Measurements from ENCODE around the gene KIRREL1.

The KIRREL1 gene

DNA sequence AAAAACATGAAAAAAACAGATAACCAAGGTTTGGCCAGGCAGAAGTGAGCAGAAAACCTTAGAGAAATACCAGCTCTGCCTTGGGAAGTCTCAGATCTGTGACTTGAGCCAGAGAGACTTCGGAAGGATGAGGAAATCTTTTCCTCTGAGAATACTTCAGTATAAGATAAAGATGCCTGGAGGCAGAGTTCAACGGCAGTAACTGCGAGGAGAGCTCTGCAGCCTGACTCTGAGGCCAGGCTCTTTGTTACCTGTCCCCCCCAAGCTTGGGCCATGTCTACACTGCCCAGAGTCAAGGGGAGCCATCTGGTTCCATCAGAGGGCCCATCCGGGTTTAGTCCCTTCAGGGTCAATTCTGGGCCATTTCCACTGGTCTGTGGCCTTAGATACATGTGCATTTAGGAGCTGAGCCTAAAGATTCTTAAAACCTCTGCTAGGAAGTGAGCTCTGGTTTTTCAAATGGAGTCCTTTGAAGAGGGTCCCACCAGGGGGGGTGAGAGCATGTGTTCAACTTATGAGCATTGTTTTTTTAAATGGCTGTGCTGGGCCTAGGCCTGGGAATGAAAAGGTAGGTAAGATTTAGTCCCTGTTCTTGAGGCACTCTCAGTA lies 8.7 kb downstream of the KIRREL1 start:
- no peak for FAIRE-seq
- DNase-seq (ENCODE audit: insufficient read length, low spot score), result no peak
- no peak for TF ChIP-seq PAX5 (IDR thresholded peaks at IDR 0.05; ENCODE audit: insufficient read depth, low read length, severe bottlenecking)
- TF ChIP-seq POLR2AphosphoS5 (IDR thresholded peaks at IDR 0.05; ENCODE audit: low read depth, low read length), result no peak
- no peak for TF ChIP-seq POLR2A (IDR thresholded peaks at IDR 0.05; ENCODE audit: low read depth, low read length)
- no peak for TF ChIP-seq TAF1 (IDR thresholded peaks at IDR 0.05; ENCODE audit: low read depth, low read length)
- no peak for TF ChIP-seq SPI1 (IDR thresholded peaks at IDR 0.05; ENCODE audit: low read depth, low read length)
- no peak for TF ChIP-seq POU2F2 (IDR thresholded peaks at IDR 0.05; ENCODE audit: low read depth, low read length)

GRCh38 chr1:158002631-158003405 lies 9.4 kb downstream of the KIRREL1 start:
- no peak for TF ChIP-seq POU2F2 (IDR thresholded peaks at IDR 0.05; ENCODE audit: low read depth, low read length)
- no peak for TF ChIP-seq SPI1 (IDR thresholded peaks at IDR 0.05; ENCODE audit: low read depth, low read length)
- no peak for TF ChIP-seq TAF1 (IDR thresholded peaks at IDR 0.05; ENCODE audit: low read depth, low read length)
- no peak for TF ChIP-seq POLR2A (IDR thresholded peaks at IDR 0.05; ENCODE audit: low read depth, low read length)
- no peak for TF ChIP-seq POLR2AphosphoS5 (IDR thresholded peaks at IDR 0.05; ENCODE audit: low read depth, low read length)
- no peak for TF ChIP-seq PAX5 (IDR thresholded peaks at IDR 0.05; ENCODE audit: insufficient read depth, low read length, severe bottlenecking)
- DNase-seq (ENCODE audit: insufficient read length, low spot score), result no peak
- FAIRE-seq, result no peak

DNA sequence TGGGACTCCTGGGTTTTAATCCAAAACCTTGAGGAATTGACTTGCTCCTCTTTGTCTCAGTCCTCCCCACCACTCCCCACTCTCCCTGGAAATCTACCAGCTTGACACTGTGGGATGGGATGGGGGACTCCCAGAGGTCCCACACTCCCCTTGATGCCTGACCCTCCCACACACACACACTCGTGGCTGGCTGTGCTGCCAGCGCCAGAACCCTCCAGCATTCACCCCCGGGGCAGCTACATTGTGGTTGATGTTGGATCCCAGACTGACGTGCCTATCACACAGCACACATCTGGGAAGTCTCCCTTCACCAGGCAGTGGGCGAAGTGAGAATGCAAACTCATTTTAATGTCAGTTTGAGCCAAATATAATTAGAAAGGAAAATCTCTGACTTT lies 10.0 kb downstream of the KIRREL1 start:
- no peak for FAIRE-seq
- no peak for DNase-seq (ENCODE audit: insufficient read length, low spot score)

DNA sequence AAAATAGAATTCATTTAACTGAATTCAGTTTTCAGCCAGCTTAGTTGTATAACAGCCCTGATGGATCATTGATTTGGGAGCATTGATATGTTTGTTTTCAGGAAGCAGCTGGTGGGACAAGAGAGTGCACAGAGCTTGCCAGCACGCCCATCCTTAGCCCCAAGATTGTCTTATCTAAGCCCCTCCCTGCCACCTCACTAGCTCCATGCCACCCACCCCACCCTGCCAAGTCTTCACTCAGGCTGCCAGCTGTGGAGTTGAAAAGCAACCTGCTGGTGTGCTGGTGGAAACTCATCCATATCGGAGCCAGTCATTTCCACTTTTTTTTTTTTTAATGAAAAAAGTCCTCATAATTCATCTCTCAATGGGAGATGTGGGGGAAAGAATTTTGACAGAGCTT lies 11.8 kb downstream of the KIRREL1 start:
- DNase-seq (ENCODE audit: insufficient read length, low spot score), result no peak
- FAIRE-seq, result no peak

More for the DNA sequence above, 10.0 kb downstream of the KIRREL1 start:
- no peak for TF ChIP-seq PAX5 (IDR thresholded peaks at IDR 0.05; ENCODE audit: insufficient read depth, low read length, severe bottlenecking)
- no peak for TF ChIP-seq POU2F2 (IDR thresholded peaks at IDR 0.05; ENCODE audit: low read depth, low read length)
- no peak for TF ChIP-seq SPI1 (IDR thresholded peaks at IDR 0.05; ENCODE audit: low read depth, low read length)
- TF ChIP-seq TAF1 (IDR thresholded peaks at IDR 0.05; ENCODE audit: low read depth, low read length), result no peak
- no peak for TF ChIP-seq POLR2AphosphoS5 (IDR thresholded peaks at IDR 0.05; ENCODE audit: low read depth, low read length)
- no peak for TF ChIP-seq POLR2A (IDR thresholded peaks at IDR 0.05; ENCODE audit: low read depth, low read length)

GRCh38 chr1:158007180-158007579 lies 13.7 kb downstream of the KIRREL1 start:
- DNase-seq (ENCODE audit: insufficient read length, low spot score), result no peak
- no peak for FAIRE-seq
- no peak for TF ChIP-seq TAF1 (IDR thresholded peaks at IDR 0.05; ENCODE audit: low read depth, low read length)
- TF ChIP-seq POLR2AphosphoS5 (IDR thresholded peaks at IDR 0.05; ENCODE audit: low read depth, low read length), result no peak
- TF ChIP-seq SPI1 (IDR thresholded peaks at IDR 0.05; ENCODE audit: low read depth, low read length), result no peak
- no peak for TF ChIP-seq POLR2A (IDR thresholded peaks at IDR 0.05; ENCODE audit: low read depth, low read length)
- TF ChIP-seq PAX5 (IDR thresholded peaks at IDR 0.05; ENCODE audit: insufficient read depth, low read length, severe bottlenecking), result no peak
- TF ChIP-seq POU2F2 (IDR thresholded peaks at IDR 0.05; ENCODE audit: low read depth, low read length), result no peak

More for the DNA sequence above, 11.8 kb downstream of the KIRREL1 start:
- TF ChIP-seq POLR2A (IDR thresholded peaks at IDR 0.05; ENCODE audit: low read depth, low read length) (no peak), POU2F2 (IDR thresholded peaks at IDR 0.05; ENCODE audit: low read depth, low read length) (no peak), TAF1 (IDR thresholded peaks at IDR 0.05; ENCODE audit: low read depth, low read length) (no peak), PAX5 (IDR thresholded peaks at IDR 0.05; ENCODE audit: insufficient read depth, low read length, severe bottlenecking) (no peak), POLR2AphosphoS5 (IDR thresholded peaks at IDR 0.05; ENCODE audit: low read depth, low read length) (no peak), SPI1 (IDR thresholded peaks at IDR 0.05; ENCODE audit: low read depth, low read length) (no peak)

- DNase-seq (ENCODE audit: insufficient read length, low spot score) (no peak), FAIRE-seq (no peak)
- TF ChIP-seq PAX5 (IDR thresholded peaks at IDR 0.05; ENCODE audit: insufficient read depth, low read length, severe bottlenecking), result no peak
- TF ChIP-seq POLR2AphosphoS5 (IDR thresholded peaks at IDR 0.05; ENCODE audit: low read depth, low read length), result no peak
- TF ChIP-seq POLR2A (IDR thresholded peaks at IDR 0.05; ENCODE audit: low read depth, low read length), result no peak
- TF ChIP-seq SPI1 (IDR thresholded peaks at IDR 0.05; ENCODE audit: low read depth, low read length), result no peak
- TF ChIP-seq POU2F2 (IDR thresholded peaks at IDR 0.05; ENCODE audit: low read depth, low read length), result no peak
- TF ChIP-seq TAF1 (IDR thresholded peaks at IDR 0.05; ENCODE audit: low read depth, low read length), result no peak
These were observed 14.4 kb downstream of the KIRREL1 start for GRCh38 chr1:158007667-158008386.

DNA sequence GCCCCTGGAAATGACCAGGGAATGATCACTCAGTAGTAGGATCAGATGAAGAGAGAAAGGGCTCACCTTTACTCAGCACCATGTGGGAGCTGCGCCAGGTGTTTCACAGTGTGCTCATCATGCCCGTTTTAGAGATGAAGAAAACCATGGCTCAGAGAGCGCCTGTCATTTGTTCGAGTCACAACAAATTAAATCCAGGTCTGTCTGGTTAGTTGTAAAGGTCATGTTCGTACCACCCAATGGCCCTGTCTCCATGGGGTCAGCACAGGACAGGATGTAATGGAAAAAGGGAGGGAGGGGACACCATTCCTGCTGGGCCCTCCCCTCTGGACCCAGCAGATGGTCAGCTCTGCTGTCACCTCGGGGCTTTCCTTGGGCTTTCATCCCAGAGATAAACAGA lies 15.2 kb downstream of the KIRREL1 start:
- TF ChIP-seq PAX5 (IDR thresholded peaks at IDR 0.05; ENCODE audit: insufficient read depth, low read length, severe bottlenecking), result no peak
- TF ChIP-seq POLR2A (IDR thresholded peaks at IDR 0.05; ENCODE audit: low read depth, low read length), result no peak
- TF ChIP-seq POLR2AphosphoS5 (IDR thresholded peaks at IDR 0.05; ENCODE audit: low read depth, low read length), result no peak
- no peak for TF ChIP-seq POU2F2 (IDR thresholded peaks at IDR 0.05; ENCODE audit: low read depth, low read length)
- TF ChIP-seq TAF1 (IDR thresholded peaks at IDR 0.05; ENCODE audit: low read depth, low read length), result no peak
- no peak for TF ChIP-seq SPI1 (IDR thresholded peaks at IDR 0.05; ENCODE audit: low read depth, low read length)
- no peak for FAIRE-seq
- DNase-seq (ENCODE audit: insufficient read length, low spot score), result no peak

- no peak for TF ChIP-seq PAX5 (IDR thresholded peaks at IDR 0.05; ENCODE audit: insufficient read depth, low read length, severe bottlenecking)
- TF ChIP-seq POLR2AphosphoS5 (IDR thresholded peaks at IDR 0.05; ENCODE audit: low read depth, low read length), result no peak
- no peak for TF ChIP-seq SPI1 (IDR thresholded peaks at IDR 0.05; ENCODE audit: low read depth, low read length)
- no peak for TF ChIP-seq TAF1 (IDR thresholded peaks at IDR 0.05; ENCODE audit: low read depth, low read length)
- TF ChIP-seq POLR2A (IDR thresholded peaks at IDR 0.05; ENCODE audit: low read depth, low read length), result no peak
- TF ChIP-seq POU2F2 (IDR thresholded peaks at IDR 0.05; ENCODE audit: low read depth, low read length), result no peak
- no peak for DNase-seq (ENCODE audit: insufficient read length, low spot score)
- no peak for FAIRE-seq
These were observed 18.3 kb downstream of the KIRREL1 start for GRCh38 chr1:158011714-158012113.
